Hepatocyte (in vitro differentiated cells): Measurements from ENCODE around the gene CHST2. TPM values are rescaled to one million over a fixed set of nuclear protein-coding genes. Genes with fewer than 3 reads are reported as not detected.
"Not testable (repeated sequence)": the region's sequence is repeated elsewhere in the genome, so short reads cannot be mapped to it uniquely, and the experiment has no call there.

Experiments used
- DNase-seq: peaks from one replicate; pipeline ENCODE4 v3.0.0-alpha.2; 2016; ENCODE audit warnings: low spot score
- H2AFZ ChIP-seq: fragments of 200-600 bp; sonication (generic); 2 replicates; pipeline ENCODE4 v1.6.0; 2016; ENCODE audit warnings: antibody characterized with exemption, mild to moderate bottlenecking
- H3K27ac ChIP-seq: fragments of 200-600 bp; sonication (generic); 2 replicates; pipeline ENCODE4 v1.5.1; 2016; ENCODE audit warnings: mild to moderate bottlenecking
- H3K27me3 ChIP-seq: fragments of 200-600 bp; sonication (generic); 2 replicates; pipeline ENCODE4 v1.6.1; 2016
- H3K36me3 ChIP-seq: fragments of 200-600 bp; sonication (generic); replicated peaks from 2 replicates; pipeline ENCODE4 v1.5.1; 2016; ENCODE audit warnings: low read depth; ENCODE audit not compliant: insufficient read depth
- H3K4me1 ChIP-seq: fragments of 200-600 bp; sonication (generic); 2 replicates; pipeline ENCODE4 v1.5.1; 2016; ENCODE audit warnings: mild to moderate bottlenecking, moderate library complexity; ENCODE audit not compliant: insufficient read depth
- H3K4me2 ChIP-seq: fragments of 200-600 bp; sonication (generic); 2 replicates; pipeline ENCODE4 v1.6.0; 2016
- H3K4me3 ChIP-seq: fragments of 200-600 bp; sonication (generic); 2 replicates; pipeline ENCODE4 v1.5.1; 2016; ENCODE audit warnings: mild to moderate bottlenecking
- H3K79me2 ChIP-seq: fragments of 200-600 bp; sonication (generic); 2 replicates; pipeline ENCODE4 v1.6.0; 2017; ENCODE audit warnings: mild to moderate bottlenecking
- H3K9me2 ChIP-seq: fragments of 200-600 bp; sonication (generic); replicated peaks from 2 replicates; pipeline ENCODE4 v1.6.0; 2017; ENCODE audit warnings: mild to moderate bottlenecking; ENCODE audit not compliant: insufficient read depth
- H3K9me3 ChIP-seq: fragments of 200-600 bp; sonication (generic); 2 replicates; pipeline ENCODE4 v1.5.1; 2016; ENCODE audit warnings: low read depth, mild to moderate bottlenecking
- H4K20me1 ChIP-seq: fragments of 200-600 bp; sonication (generic); 2 replicates; pipeline ENCODE4 v1.6.0; 2016; ENCODE audit warnings: mild to moderate bottlenecking; ENCODE audit not compliant: insufficient read depth, poor library complexity, severe bottlenecking
- CTCF ChIP-seq: fragments of 200-600 bp; sonication (generic); IDR thresholded peaks from 2 replicates; pipeline ENCODE4 v1.5.1; 2016; ENCODE audit warnings: antibody characterized with exemption, mild to moderate bottlenecking; ENCODE audit not compliant: poor library complexity
- EZH2 ChIP-seq: fragments of 200-600 bp; sonication (generic); IDR thresholded peaks from 2 replicates; pipeline ENCODE4 v1.6.1; 2016; ENCODE audit warnings: antibody characterized with exemption, mild to moderate bottlenecking, borderline replicate concordance
- EZH2phosphoT487 ChIP-seq: fragments of 200-600 bp; sonication (generic); IDR thresholded peaks from one replicate; pipeline ENCODE4 v1.6.1; 2018; ENCODE audit warnings: antibody characterized with exemption, mild to moderate bottlenecking, low read depth, moderate library complexity; ENCODE audit not compliant: unreplicated experiment, severe bottlenecking
- WGBS: methylation state at CpG from one replicate; pipeline ENCODE4 v1.1.6; 2016; ENCODE audit warnings: low lambda C conversion rate; ENCODE audit errors: missing lambda C conversion rate; 5-methylcytosine and 5-hydroxymethylcytosine counted together
- polyA plus RNA-seq: library from polyadenylated mRNA; unstranded; fragments of >200 nt; fragmentation: Nextera tagmentation; extraction: Ambion mirVana; gene quantifications from 2 replicates; pipeline ENCODE4 v1.2.1, GENCODE V29; 2016
- total RNA-seq: library from RNA; depleted of rRNA; stranded (reverse); fragments of >200 nt; gene quantifications from 2 replicates; pipeline ENCODE4 v1.2.3, GENCODE V29; 2014

Gene CHST2
- total and polyA plus RNA-seq, 2 experiments from 2014 or later = 12.2 to 16.1 TPM

GRCh38 chr3:143073983-143074382 is 45.6 kb upstream of the CHST2 start:
- 66% methylated on average over 5 of the region's 5 CpGs for WGBS
- H3K27me3 ChIP-seq, H3K4me1 ChIP-seq, H4K20me1 ChIP-seq, H3K9me2 ChIP-seq, H3K4me2 ChIP-seq, H3K4me3 ChIP-seq, H2AFZ ChIP-seq, DNase-seq, H3K9me3 ChIP-seq, H3K79me2 ChIP-seq, H3K36me3 ChIP-seq, H3K27ac ChIP-seq: not testable (repeated sequence)

GRCh38 chr3:143078883-143079282 is 40.7 kb upstream of the CHST2 start:
- H3K9me2 ChIP-seq = no peaks in the 10 kb centered on the region
- H3K4me1 ChIP-seq = no peaks in the 10 kb centered on the region
- no peaks in the 10 kb centered on the region for H4K20me1 ChIP-seq
- TF ChIP-seq CTCF (no peak), EZH2phosphoT487 (no peak), EZH2 (no peak)
- no peak overlapping the region for H3K4me2 ChIP-seq
- DNase-seq = no peak
- no peaks in the 10 kb centered on the region for H3K27me3 ChIP-seq
- no peak overlapping the region for H3K27ac ChIP-seq
- no peak overlapping the region for H3K4me3 ChIP-seq
- WGBS = 81% methylated on average over 4 of the region's 4 CpGs
- no peak overlapping the region for H2AFZ ChIP-seq
- no peaks in the 10 kb centered on the region for H3K36me3 ChIP-seq
- no peaks in the 10 kb centered on the region for H3K9me3 ChIP-seq
- H3K79me2 ChIP-seq = no peaks in the 10 kb centered on the region

GRCh38 chr3:143080196-143080595 is 39.4 kb upstream of the CHST2 start:
- Histone ChIP-seq H3K4me2 (no peak overlapping the region), H3K9me2 (no peaks in the 10 kb centered on the region), H3K27ac (no peak overlapping the region), H3K4me1 (no peaks in the 10 kb centered on the region), H3K4me3 (no peak overlapping the region), H3K27me3 (no peaks in the 10 kb centered on the region), H4K20me1 (no peaks in the 10 kb centered on the region), H2AFZ (no peak overlapping the region), H3K79me2 (no peaks in the 10 kb centered on the region), H3K36me3 (no peaks in the 10 kb centered on the region), H3K9me3 (no peaks in the 10 kb centered on the region)
- no peak for TF ChIP-seq EZH2phosphoT487
- no peak for TF ChIP-seq CTCF
- TF ChIP-seq EZH2 = no peak
- WGBS = 94% methylated on average over 5 of the region's 5 CpGs
- DNase-seq = no peak

GRCh38 chr3:143081365-143081764 is 38.2 kb upstream of the CHST2 start:
- no peak for DNase-seq
- Histone ChIP-seq H3K4me1 (no peaks in the 10 kb centered on the region), H3K36me3 (no peaks in the 10 kb centered on the region), H3K27me3 (no peaks in the 10 kb centered on the region), H2AFZ (no peak overlapping the region), H3K4me2 (no peak overlapping the region), H3K4me3 (no peak overlapping the region), H3K9me2 (no peaks in the 10 kb centered on the region), H4K20me1 (no peaks in the 10 kb centered on the region), H3K9me3 (no peaks in the 10 kb centered on the region), H3K27ac (no peak overlapping the region), H3K79me2 (no peaks in the 10 kb centered on the region)
- 47% methylated on average over 1 of the region's 1 CpG for WGBS
- no peak for TF ChIP-seq EZH2phosphoT487
- no peak for TF ChIP-seq EZH2
- no peak for TF ChIP-seq CTCF
